SK-N-SH (cell line): ENCODE data around the gene GSK3B. TPM values are rescaled to one million over a fixed set of nuclear protein-coding genes. Genes with fewer than 3 reads are reported as not detected.

Experiments
- CTCF ChIA-PET: fragments of 300-600, 350-600 bp; formaldehyde crosslinking; extraction: SDS; loops from one replicate; lab custom pipeline; 2021; lab: Yijun Ruan, JAX
- POLR2A ChIA-PET: fragments of 350-600 bp; sonication (Branson Sonifier 250); formaldehyde crosslinking; extraction: SDS; loops from one replicate; lab custom pipeline; 2020; ENCODE audit warnings: antibody characterized with exemption, inconsistent platforms; lab: Yijun Ruan, JAX
- DNase-seq: peaks from one replicate; pipeline ENCODE4 v3.0.0; 2012
- H2AFZ ChIP-seq: fragments of 200-600 bp; sonication (generic); 2 replicates; pipeline ENCODE4 v1.8.1; 2016; ENCODE audit warnings: antibody characterized with exemption, mild to moderate bottlenecking, low read depth
- H3F3A ChIP-seq: fragments of 200-600 bp; sonication (generic); replicated peaks from 2 replicates; pipeline ENCODE3; 2016; ENCODE audit warnings: antibody characterized with exemption, mild to moderate bottlenecking; ENCODE audit not compliant: insufficient read depth
- H3K27ac ChIP-seq, 2 experiments: fragments of 200-500 bp in 1 of 2; fragments of 200-600 bp in 1 of 2; sonication (Bioruptor generic) in 1 of 2; sonication (generic), shearing (Covaris generic) in 1 of 2; 2 replicates each; pipeline versions ENCODE4 v1.5.1 to v1.6.1; 2014 to 2016; ENCODE audit warnings: low read depth in 2 of 2, inconsistent platforms in 1 of 2, low read length in 1 of 2, mild to moderate bottlenecking in 1 of 2, mixed read lengths in 1 of 2
- H3K27me3 ChIP-seq: fragments of 200-600 bp; sonication (generic), shearing (Covaris generic); 2 replicates; pipeline ENCODE4 v1.6.1; 2016; ENCODE audit warnings: mixed run types; ENCODE audit not compliant: insufficient read depth
- H3K36me3 ChIP-seq, 2 experiments: fragments of 200-500 bp in 1 of 2; fragments of 200-600 bp in 1 of 2; sonication (Bioruptor generic) in 1 of 2; sonication (generic) in 1 of 2; replicated peaks in 1 of 2; 2 replicates each; pipeline versions ENCODE3 to v1.5.1; 2014 to 2016; ENCODE audit warnings: low read length in 1 of 2, mild to moderate bottlenecking in 1 of 2; ENCODE audit not compliant: insufficient read depth in 2 of 2, control insufficient read depth in 1 of 2
- H3K4me1 ChIP-seq, 2 experiments: fragments of 200-500 bp in 1 of 2; fragments of 200-600 bp in 1 of 2; sonication (Bioruptor generic) in 1 of 2; sonication (generic), shearing (Covaris generic) in 1 of 2; 2 replicates each; pipeline versions ENCODE4 v1.5.1 to v1.6.1; 2014 to 2016; ENCODE audit warnings: low read depth in 1 of 2, low read length in 1 of 2, mixed run types in 1 of 2; ENCODE audit not compliant: insufficient read depth in 2 of 2, control insufficient read depth in 1 of 2
- H3K4me2 ChIP-seq: fragments of 200-600 bp; sonication (generic), shearing (Covaris generic); 2 replicates; pipeline ENCODE4 v1.6.1; 2017; ENCODE audit warnings: mixed run types
- H3K4me3 ChIP-seq, 2 experiments: fragments of 200-500 bp in 1 of 2; fragments of 200-600 bp in 1 of 2; sonication (Bioruptor generic) in 1 of 2; sonication (generic), shearing (Covaris generic) in 1 of 2; 2 replicates each; pipeline versions ENCODE4 v1.5.1 to v1.8.1; 2014 to 2016; ENCODE audit warnings: low read depth in 2 of 2, inconsistent platforms in 1 of 2, low read length in 1 of 2, mild to moderate bottlenecking in 1 of 2, mixed read lengths in 1 of 2, moderate library complexity in 1 of 2
- H3K79me2 ChIP-seq: fragments of 200-600 bp; sonication (generic); 2 replicates; pipeline ENCODE4 v1.8.1; 2017; ENCODE audit warnings: mild to moderate bottlenecking; ENCODE audit not compliant: insufficient read depth
- H3K9ac ChIP-seq: fragments of 200-600 bp; sonication (generic); 2 replicates; pipeline ENCODE4 v1.6.1; 2017; ENCODE audit warnings: mixed run types
- H3K9me2 ChIP-seq: fragments of 200-600 bp; sonication (generic); 2 replicates; pipeline ENCODE4 v1.6.1; 2017; ENCODE audit warnings: mixed run types
- H3K9me3 ChIP-seq: fragments of 200-600 bp; sonication (generic); 2 replicates; pipeline ENCODE4 v1.6.1; 2017; ENCODE audit warnings: mixed run types, mild to moderate bottlenecking, moderate library complexity
- H4K20me1 ChIP-seq: fragments of 200-600 bp; sonication (generic); 2 replicates; pipeline ENCODE4 v1.6.1; 2017; ENCODE audit warnings: mild to moderate bottlenecking, mixed run types; ENCODE audit not compliant: insufficient read depth
- CTCF ChIP-seq: fragments of 200-600 bp; sonication (generic); IDR thresholded peaks from 2 replicates; pipeline ENCODE4 v1.6.1; 2017; ENCODE audit warnings: antibody characterized with exemption, mild to moderate bottlenecking, moderate library complexity
- FOXM1 ChIP-seq: IDR thresholded peaks from 2 replicates; pipeline ENCODE4 v1.4.0; 2012; ENCODE audit warnings: low read depth, mild to moderate bottlenecking
- GABPA ChIP-seq: IDR thresholded peaks from 2 replicates; pipeline ENCODE4 v1.4.0; 2012; ENCODE audit warnings: low read depth, mild to moderate bottlenecking
- IRF3 ChIP-seq: fragments of 150-350 bp; IDR thresholded peaks from 2 replicates; pipeline ENCODE4 v1.6.1; 2016; ENCODE audit warnings: mild to moderate bottlenecking, low read depth, low read length
- MAX ChIP-seq: IDR thresholded peaks from 2 replicates; pipeline ENCODE4 v1.4.0; 2012; ENCODE audit warnings: low read depth
- NRF1 ChIP-seq: IDR thresholded peaks from 2 replicates; pipeline ENCODE4 v1.6.1; 2012; ENCODE audit warnings: low read depth, mild to moderate bottlenecking, low read length
- POLR2AphosphoS5 ChIP-seq: IDR thresholded peaks from 2 replicates; pipeline ENCODE4 v1.6.1; 2012; ENCODE audit warnings: low read depth, low read length
- RAD21 ChIP-seq: IDR thresholded peaks from 2 replicates; pipeline ENCODE4 v1.6.1; 2012; ENCODE audit warnings: mild to moderate bottlenecking, low read length
- RXRA ChIP-seq: IDR thresholded peaks from 2 replicates; pipeline ENCODE4 v1.4.0; 2012; ENCODE audit warnings: low read depth, mild to moderate bottlenecking, borderline replicate concordance
- SIN3A ChIP-seq: IDR thresholded peaks from 2 replicates; pipeline ENCODE4 v1.6.1; 2012; ENCODE audit warnings: low read depth, mild to moderate bottlenecking, low read length, moderate library complexity, borderline replicate concordance
- SMC3 ChIP-seq: IDR thresholded peaks from 2 replicates; pipeline ENCODE4 v1.6.1; 2012; ENCODE audit warnings: low read depth, low read length, improper control_type of control experiment
- TAF1 ChIP-seq: IDR thresholded peaks from 2 replicates; pipeline ENCODE4 v1.6.1; 2012; ENCODE audit warnings: low read depth, mild to moderate bottlenecking, low read length, moderate library complexity, borderline replicate concordance
- TCF12 ChIP-seq: IDR thresholded peaks from 2 replicates; pipeline ENCODE4 v1.4.0; 2012
- USF1 ChIP-seq: IDR thresholded peaks from 2 replicates; pipeline ENCODE4 v1.4.0; 2012; ENCODE audit warnings: low read depth, borderline replicate concordance
- YY1 ChIP-seq: IDR thresholded peaks from 2 replicates; pipeline ENCODE4 v1.4.0; 2012; ENCODE audit warnings: low read depth, mild to moderate bottlenecking
- WGBS: methylation state at CpG from one replicate; pipeline ENCODE4 v1.1.6; 2017; ENCODE audit warnings: low lambda C conversion rate; 5-methylcytosine and 5-hydroxymethylcytosine counted together
- polyA plus RNA-seq, 3 experiments: library from polyadenylated mRNA; depleted of rRNA; stranded (reverse); fragments of >200 nt; gene quantifications; 2 replicates each; pipeline ENCODE4 v1.2.3, GENCODE V29; 2012

GSK3B gene
- polyA plus RNA-seq, 1 of the 3 experiments (the other 2 are of a cell fraction): 15.9 TPM

- peaks cover 18 to 54% of the 10 kb centered on the region in 2 experiments for H3K36me3 ChIP-seq
- H3K79me2 ChIP-seq: peaks cover 24% of the 10 kb centered on the region
- no peaks in the 10 kb centered on the region for H3K4me1 ChIP-seq
- no peaks in the 10 kb centered on the region for H3F3A ChIP-seq
- H3K9me2 ChIP-seq: no peaks in the 10 kb centered on the region
- H3K9ac ChIP-seq: no peak overlapping the region
- no peaks in the 10 kb centered on the region for H3K27me3 ChIP-seq
- no peak for DNase-seq
- ChIA-PET CTCF (interaction anchor here (1.8 kb wide), 1 partner anchor 8 kb away, joined by 10 read pairs; no protein-coding TSS in a partner anchor), POLR2A (no interaction called here)
- H2AFZ ChIP-seq: no peak overlapping the region
- no peak for TF ChIP-seq TCF12
- no peak for TF ChIP-seq YY1
- TF ChIP-seq POLR2AphosphoS5: no peak
- TF ChIP-seq USF1: no peak
- TF ChIP-seq GABPA: no peak
- no peak for TF ChIP-seq FOXM1
- TF ChIP-seq RXRA: no peak
- no peak for TF ChIP-seq NRF1
- TF ChIP-seq TAF1: no peak
- no peak for TF ChIP-seq IRF3
- no peak for TF ChIP-seq SMC3
- TF ChIP-seq MAX: no peak
- no peak for TF ChIP-seq CTCF
- no peak for TF ChIP-seq SIN3A
- TF ChIP-seq RAD21: no peak
- H3K9me3 ChIP-seq: no peaks in the 10 kb centered on the region
- 96% methylated on average over 4 of the region's 4 CpGs for WGBS
- no peak overlapping the region for H3K4me2 ChIP-seq
- H3K4me3 ChIP-seq: no peak overlapping the region
- no peak overlapping the region for H3K27ac ChIP-seq
- H4K20me1 ChIP-seq: peaks cover 3% of the 10 kb centered on the region; the same call in 1 of the 2 replicates
Measured at GRCh38 chr3:119884161-119884557, 210.1 kb downstream of the GSK3B start.
